Amniotic stem cell (primary cell): ENCODE results near the gene SMCO1.
A peak's percentile ranks its signal among the peaks of the same experiment; 100 is the strongest.
"Not testable (repeated sequence)": the region's sequence is repeated elsewhere in the genome, so short reads cannot be mapped to it uniquely, and the experiment has no call there.

Experiments
- DNase-seq: peaks from one replicate; lab custom pipeline; 2025; lab: John Stamatoyannopoulos, UW

The SMCO1 gene

DNA sequence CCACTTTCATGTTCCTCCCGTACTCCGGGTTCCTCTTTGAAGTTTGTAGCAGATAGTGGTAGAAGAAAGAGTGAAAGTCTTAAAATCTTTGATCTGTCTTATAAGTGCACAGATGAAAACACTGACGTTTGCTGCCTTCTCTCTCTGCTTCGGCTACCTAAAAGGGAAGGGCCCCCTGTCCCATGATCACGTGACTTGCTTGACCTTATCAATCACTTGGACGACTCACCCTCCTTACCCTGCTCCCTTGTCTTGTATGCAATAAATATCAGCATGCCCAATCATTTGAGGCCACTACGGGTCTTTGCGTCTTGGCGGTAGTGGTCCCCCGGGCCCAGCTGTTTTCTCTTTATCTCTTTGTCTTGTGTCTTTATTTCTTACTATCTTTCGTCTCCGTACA is 6.1 kb upstream of the SMCO1 start:
- not testable (repeated sequence) for DNase-seq

DNA sequence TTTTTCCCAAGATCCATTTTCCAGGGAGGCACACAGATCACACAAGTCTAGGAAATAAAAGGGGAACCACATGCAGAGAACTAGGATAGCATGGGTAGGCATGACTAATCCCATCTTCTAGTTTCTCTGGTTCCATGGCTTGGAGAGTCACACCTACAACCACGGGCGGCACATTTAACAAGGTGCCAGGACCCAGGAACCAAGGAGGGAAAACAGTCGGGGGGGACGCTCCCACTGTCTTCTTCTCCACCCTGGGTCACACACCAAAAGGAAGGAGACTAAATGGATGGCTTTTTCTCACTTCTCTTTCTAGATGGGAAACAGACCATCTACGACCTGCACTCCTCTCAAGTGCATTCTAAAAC is 4.6 kb upstream of the SMCO1 start:
- no peak for DNase-seq

DNA sequence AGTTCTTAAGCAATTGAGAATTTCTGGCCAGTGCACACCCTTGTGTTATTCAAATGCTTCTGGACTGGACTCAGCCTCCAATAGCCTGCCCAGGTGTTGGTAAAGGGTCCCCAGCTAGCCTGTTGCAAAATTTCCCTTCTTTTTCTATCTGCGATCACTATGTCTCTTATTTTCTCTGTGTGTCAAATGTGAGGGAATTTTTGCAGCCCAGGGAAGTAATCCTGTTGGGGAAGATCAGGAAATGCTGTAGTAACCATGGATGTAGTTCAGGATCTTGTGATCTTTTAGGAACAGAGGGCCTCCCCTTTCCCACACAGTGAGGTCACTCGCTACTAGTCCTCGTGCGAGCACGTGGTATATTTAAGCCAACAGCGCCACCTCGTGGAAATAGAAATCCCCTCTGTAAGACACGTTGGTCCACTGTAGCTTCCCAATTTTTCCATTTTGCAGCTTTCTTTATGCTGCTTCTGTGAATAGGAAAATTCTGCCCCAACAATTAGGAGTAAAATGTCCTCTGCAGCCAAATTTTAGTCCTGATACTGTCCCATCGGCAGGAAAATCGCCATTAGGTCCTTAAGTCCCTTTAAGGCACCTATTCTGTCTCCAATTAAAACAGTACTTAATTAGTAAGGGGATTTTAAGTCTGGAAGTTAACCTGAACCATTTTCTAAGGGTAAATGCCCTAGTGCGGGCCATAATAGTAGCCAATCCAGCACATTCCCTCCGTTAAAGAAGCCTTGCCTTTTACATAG is 4.0 kb upstream of the SMCO1 start:
- DNase-seq, result peak; percentile 71

DNA sequence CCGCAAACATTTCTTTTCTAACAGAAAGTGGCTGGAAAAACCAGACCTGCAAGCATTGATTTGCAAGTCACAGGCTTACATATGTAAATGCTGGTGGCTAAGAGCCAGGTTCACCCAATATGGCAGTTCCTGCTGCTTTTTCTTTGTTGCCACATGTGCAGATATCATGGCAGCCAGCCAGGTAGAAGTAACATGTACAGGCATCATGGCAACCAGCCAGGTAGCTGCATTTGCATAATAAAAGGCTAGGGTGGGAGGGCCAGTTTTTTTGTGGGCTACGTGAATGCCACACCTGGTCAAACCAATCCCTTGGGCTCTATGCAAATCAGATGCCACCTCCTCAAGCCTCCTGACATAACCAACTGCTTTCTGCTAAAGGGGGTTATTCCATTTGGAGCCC is 2.8 kb upstream of the SMCO1 start:
- DNase-seq, result no peak

DNA sequence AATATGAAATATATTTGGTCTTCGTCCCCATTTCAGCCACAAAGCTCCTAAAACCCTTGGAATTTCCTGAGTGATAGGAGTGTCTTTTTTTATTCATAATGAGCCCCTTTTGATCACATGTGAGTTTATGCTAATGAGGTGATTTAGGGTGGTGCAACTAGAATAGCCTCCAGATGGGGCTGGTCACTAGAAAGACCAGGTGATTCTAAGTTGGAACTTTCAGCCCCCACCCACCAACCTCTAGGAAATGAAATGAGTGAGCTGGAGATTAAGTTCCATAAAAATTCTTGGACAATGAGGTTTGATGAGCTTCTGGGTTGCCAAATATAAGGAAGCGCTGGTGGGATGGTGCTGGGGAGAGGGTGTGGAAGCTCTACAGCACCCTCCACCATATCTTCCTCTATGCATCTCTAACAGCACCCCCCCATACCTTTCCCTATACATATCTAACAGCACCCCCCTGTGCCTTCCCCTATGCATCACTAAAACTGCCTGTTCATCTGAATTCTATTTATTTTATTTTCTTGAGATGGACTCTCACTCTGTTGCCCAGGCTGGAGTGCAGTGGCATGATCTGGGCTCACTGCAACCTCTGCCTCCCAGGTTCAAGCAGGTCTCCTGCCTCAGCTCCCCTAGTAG is 2.1 kb upstream of the SMCO1 start:
- no peak for DNase-seq

DNA sequence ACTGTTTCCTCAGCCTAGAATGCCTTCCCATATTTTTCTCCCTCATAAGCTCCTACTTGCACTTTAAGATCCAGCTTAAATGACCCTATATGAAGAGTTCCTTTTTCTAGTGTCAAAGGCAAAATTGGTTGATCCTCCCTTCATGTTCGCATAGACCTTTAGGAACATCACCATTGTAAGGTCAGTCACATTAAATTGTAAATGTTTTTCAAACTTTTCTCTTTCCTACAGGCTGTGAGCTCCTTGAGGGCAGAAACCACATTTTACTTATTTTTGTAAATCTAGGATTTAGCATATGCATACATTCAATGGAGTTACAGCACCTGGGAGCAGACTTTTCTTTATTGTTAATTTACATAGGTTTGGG is 813 bp downstream of the SMCO1 start:
- no peak for DNase-seq

DNA sequence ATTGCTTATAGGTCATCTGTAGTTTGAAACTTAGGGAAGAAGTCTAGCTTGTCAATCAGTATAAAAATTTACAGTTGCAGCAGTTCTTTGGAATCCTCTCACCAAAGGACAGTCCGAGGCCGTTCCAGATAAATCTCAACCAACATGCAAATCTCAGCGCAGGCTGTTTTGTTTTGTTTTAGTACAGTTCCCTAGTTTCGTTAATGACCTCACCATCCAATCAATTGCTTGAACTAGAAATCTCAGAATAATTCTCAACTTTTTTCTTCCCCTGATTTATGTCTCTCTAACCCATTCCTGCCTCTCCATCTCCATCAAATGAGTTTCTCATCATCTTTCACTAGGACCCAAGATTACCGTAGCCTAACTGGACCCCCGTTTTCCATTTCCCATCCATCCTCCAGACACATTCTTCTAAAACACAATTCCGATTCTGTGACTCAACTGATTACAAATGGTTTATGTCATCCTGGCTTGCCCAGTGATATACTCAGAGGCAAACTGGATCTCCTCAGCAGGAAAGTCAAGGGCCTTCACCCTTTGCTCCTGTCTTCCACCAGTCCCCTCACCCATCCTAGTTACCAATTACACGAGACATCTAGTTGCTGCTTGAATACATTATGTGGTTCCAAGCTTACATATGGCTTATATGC is 1.3 kb downstream of the SMCO1 start:
- no peak for DNase-seq

DNA sequence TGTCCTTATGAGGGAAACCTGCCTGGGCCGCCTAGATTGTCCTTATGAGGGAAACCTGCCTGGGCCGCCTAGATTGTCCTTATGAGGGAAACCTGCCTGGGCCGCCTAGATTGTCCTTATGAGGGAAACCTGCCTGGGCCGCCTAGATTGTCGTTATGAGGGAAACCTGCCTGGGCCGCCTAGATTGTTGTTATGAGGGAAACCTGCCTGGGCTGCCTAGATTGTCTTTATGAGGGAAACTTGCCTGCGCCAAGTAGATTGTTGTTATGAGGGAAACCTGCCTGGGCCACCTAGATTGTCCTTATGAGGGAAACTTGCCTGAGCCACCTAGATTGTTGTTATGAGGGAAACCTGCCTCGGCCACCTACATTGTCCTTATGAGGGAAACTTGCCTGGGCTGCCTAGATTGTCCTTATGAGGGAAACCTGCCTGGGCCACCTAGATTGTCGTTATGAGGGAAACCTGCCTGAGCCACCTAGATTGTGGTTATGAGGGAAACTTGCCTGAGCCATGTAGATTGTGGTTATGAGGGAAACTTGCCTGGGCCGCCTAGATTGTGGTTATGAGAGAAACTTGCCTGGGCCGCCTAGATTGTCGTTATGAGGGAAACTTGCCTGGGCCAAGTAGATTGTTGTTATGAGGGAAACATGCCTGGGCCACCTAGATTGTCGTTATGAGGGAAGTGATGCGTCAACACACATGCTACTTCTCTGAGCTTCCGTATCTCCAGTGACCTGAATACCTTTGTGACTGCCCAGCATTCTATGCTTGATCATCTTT is 3.3 kb downstream of the SMCO1 start:
- DNase-seq, result not testable (repeated sequence)

DNA sequence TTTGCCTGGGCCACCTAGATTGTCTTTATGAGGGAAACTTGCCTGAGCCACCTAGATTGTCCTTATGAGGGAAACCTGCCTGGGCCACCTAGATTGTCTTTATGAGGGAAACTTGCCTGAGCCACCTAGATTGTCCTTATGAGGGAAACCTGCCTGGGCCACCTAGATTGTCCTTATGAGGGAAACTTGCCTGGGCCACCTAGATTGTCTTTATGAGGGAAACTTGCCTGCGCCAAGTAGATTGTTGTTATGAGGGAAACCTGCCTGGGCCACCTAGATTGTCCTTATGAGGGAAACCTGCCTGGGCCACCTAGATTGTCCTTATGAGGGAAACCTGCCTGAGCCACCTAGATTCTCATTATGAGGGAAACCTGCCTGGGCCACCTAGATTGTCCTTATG is 4.0 kb downstream of the SMCO1 start:
- not testable (repeated sequence) for DNase-seq

DNA sequence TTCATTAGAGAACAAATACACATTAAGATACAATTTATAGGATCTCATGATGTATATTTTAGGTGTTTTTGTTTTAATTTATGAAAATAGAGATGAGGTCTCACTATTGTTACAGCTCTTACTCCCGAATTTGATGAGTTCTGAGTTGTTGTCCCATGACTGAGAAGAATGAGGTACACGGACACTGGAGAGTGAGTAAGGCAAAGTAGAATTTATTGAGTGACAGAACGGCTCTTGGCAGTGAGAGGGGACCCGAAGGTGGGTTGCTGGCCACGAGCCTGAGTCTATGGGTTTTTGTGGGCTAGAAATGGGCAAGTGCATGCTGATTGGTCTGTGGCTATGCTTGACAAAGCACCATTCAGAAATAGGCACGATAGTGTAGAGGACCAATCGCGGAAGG is 8.5 kb downstream of the SMCO1 start:
- no peak for DNase-seq

DNA sequence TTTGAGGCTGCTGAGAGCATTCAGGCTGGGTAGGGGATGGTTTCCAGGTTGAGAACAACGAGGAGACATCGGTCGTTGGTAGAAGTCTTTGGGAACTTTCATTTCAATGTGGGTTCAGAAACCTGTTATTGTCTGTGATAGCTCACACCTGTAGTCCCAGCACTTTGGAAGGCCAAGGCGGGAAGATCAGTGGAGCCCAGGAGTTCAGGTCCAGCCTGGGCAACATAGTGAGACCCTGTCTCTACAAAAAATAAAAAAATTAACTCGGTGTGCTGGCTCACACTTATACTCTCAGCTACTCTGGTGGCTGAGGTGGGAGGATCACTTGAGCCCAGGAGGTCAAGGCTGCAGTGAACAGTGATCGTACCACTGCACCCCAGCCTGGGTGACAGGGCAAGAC is 10.6 kb downstream of the SMCO1 start:
- no peak for DNase-seq

DNA sequence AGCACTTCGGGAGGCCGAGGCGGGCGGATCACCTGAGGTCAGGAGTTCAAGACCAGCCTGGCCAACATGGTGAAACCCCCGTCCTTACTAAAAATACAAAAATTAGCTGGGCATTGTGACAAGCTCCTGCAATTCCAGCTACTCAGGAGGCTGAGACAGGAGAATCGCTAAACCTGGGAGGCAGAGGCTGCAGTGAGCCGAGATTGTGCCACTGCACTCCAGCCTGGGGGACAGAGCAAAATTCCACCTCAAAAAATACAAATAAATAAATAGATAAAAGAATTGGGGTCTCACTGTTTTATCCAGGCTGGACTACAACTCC is 11.1 kb downstream of the SMCO1 start:
- DNase-seq, result not testable (repeated sequence)

DNA sequence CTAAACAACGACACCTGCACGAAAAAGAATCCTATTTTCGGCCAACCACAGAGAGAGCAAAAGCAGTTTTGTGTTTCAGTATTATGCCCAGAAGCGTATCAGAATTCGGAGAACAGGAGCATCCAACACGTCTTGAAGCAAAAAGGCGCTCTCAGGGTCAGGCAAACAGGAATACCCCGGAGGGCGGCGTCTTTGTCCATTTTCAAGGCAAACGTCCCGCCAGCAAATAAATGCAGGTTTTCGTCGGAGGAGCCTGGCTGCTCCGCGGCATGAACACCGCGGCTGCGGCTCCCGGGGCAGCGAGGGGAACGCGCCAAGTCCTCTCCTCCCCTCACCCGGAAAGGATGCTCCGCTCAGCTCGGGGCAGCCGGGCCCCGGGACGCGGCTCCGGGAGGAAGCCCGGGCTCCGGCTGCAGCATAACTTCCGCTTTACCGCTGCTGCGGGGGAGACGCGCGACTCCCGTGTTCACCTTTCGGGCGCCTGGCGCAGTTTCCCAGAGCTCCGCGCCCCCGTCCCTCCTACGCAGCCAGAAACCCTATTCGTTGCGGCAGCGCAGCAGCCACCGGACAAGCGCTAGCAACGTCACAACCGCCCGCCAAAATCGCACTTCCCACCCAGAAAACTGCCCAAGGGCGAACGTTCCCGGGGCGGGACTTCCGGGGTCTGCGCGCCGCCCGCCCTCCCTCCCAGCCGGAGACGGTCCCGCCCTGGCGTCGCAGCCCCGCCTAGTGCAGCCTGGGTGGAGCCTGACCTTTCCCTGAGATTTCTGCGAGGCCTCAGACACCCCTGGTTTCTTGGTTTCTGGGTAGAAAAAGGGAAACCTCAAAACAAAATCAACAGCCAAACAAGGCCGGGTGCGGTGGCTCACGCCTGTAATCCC is 11.7 kb downstream of the SMCO1 start, which contains the start of gene RNF168:
RNF168 (minus strand) TSS at position 573 of the 881 bp plus-strand sequence. CDS start 595 bp downstream, outside the sequence.
- peak; percentile 70 for DNase-seq

DNA sequence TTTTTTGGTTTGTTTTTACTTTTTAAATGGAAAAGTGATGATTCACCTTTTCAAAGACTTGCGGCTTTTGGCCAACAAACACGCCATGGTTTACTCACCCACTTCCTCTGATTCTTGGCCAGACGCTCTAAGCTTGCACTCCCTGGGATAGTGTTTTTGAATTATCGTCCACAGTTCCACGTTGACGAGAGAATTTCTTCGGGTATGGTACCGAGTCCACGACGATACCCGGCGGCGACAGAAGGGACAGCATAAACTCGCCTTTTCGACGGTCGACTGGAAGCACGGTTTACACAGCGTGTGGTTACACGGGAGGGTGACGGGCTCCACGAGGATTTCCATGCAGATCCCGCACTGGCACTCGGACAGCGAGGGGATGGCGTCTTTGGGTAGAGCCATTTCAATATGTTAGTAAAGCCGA is 12.4 kb downstream of the SMCO1 start:
- peak; percentile 77 for DNase-seq

DNA sequence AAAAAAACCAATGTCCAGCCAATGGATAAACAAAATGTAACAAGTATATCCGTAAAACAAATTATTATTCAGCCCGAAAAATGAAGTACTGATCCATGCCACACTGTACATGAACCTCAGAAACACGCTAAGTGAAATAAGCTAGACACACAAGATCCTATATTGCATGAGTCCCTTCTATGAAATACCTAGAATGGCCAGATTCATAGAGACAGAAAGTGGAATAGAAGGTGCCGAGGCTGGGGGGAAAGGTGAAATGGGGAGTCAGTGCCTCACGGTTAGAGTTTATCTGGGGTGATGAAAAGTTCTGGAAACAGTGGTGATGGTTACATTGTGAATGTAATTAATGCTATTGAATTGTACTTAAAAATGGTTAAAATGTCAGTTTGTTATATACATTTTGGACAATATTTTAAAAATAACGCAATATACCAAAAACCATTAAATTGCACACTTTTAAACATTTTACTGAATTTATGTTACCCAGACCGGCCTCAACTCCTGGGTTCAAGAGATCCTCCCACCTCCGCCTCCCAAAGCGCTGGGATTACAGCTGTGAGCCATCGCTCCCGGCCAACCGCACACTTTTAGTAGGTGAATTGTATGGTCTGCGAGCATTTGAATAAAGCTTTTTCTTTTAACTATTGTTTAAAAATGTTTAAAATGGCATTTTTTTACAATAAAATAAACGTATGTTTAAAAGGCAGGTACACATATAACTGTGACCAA is 13.7 kb downstream of the SMCO1 start:
- no peak for DNase-seq

DNA sequence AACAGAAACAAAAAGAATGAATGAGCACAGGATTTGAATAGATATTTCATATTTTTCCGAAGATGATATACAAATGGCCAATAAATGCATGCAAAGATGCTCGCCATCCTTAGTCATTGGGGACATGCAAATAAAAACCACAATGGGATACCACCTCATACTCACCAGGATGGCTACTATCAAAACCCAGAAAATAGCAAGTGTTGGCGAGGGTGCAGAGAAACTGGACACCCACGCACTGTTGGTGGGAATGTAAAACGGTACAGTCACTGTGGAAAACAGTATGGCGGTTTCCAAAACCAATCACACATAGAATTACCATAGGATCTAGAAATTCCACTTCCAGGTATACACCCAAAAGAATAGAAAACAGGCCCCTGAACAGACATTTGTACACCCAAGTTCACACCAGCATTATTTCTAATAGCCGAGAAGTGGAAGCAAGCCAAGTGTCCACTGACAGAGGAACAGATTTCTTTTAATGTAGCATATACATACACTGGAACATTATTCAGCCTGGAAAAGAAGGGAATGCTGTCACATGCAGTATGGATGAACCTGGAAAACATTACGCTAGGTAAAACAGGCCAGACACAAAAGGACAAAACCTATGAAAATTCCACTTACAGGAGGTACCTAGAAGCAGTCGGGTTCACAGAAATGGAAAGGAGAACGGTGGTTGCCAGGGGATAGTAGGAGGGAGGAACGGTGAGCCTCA is 15.2 kb downstream of the SMCO1 start:
- DNase-seq, result no peak

DNA sequence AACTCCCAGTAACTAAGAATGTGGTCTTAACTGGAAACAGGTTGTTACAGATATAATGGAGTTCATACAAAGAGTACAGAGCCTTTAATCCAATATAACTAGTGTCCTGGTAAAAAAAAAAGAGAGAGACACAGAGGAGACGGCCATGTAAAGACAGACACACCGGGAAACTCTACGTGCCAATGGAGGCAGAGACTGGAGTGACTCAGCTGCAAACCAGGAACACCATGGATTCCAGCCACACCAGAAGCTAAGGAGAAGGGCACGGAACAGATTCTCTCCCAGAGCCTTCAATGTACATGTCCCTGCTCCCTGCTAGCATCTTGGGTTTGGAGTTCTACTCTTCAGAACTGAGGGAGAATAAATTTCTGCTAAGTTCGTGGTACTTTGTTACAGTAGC is 16.1 kb downstream of the SMCO1 start:
- no peak for DNase-seq

DNA sequence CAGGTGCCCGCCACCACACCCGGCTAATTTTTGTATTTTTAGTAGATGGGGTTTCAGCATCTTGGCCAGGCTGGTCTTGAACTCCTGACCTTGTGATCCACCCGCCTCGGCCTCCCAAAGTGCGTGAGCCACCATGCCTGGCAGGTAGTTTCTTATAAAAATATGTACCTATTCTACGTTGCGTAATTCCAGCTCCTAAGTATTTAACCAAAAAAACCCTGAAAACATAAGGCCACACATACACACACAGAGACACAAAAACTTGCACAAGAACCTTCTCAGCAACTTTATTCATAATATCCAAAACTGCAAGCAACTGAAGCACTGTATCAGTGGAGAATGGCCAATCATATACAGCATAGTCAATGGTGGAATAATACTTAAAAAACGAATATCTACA is 16.8 kb downstream of the SMCO1 start:
- no peak for DNase-seq

DNA sequence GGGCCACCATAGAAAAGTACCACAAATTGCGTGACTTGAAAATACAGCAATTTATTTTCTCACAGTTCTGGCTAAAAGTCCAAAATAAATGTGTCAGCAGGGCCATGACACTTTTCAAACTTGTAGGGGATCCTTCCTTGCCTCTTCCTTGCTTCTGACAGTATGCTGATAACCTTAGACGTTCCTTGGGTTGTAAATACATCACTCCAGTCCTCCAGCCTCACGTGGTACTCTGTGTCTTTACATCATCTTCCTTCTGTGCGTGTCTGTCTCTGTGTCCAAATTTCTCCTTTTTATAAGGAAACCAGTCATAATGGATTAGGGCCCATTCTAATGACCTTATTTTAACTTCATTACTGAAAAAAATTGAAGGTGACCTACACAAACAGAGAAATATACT is 19.0 kb downstream of the SMCO1 start:
- DNase-seq, result no peak

DNA sequence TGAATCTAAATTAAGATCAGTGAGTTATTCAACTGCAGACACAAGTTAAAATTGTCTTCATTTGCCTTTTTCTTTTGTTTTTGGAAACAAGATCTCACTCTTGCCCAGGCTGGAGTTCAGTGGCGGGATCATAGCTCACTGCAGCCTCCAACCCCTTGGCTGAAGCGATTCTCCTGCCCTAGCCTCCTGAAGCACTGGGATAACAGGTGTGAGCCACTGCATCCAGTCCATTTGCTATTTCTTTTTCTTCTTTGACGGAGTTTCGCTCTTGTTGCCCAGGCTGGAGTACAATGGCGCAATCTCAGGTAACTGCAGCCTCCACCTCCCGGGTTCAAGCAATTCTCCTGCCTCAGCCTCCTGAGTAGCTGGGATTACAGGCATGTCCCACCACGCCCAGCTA is 21.9 kb downstream of the SMCO1 start:
- DNase-seq, result no peak
